Endothelial cell (in vitro differentiated cells): Measurements from ENCODE around the gene SLC51B. TPM values are rescaled to one million over a fixed set of nuclear protein-coding genes. Genes with fewer than 3 reads are reported as not detected.
"Not testable (repeated sequence)": the region's sequence is repeated elsewhere in the genome, so short reads cannot be mapped to it uniquely, and the experiment has no call there.

Experiments used
- DNase-seq: peaks from one replicate; pipeline ENCODE4 v3.0.0; 2021; ENCODE audit warnings: low spot score
- H3K27ac Mint-ChIP-seq: one replicate; pipeline ENCODE4 v1.8.0; 2021; ENCODE audit warnings: mixed read lengths, inconsistent platforms; ENCODE audit not compliant: unreplicated experiment
- H3K27me3 Mint-ChIP-seq: one replicate; pipeline ENCODE4 v1.8.0; 2021; ENCODE audit warnings: mild to moderate bottlenecking, moderate library complexity, mixed read lengths, inconsistent platforms; ENCODE audit not compliant: unreplicated experiment
- H3K36me3 Mint-ChIP-seq: one replicate; pipeline ENCODE4 v1.8.0; 2021; ENCODE audit warnings: mild to moderate bottlenecking, low read depth, mixed read lengths, inconsistent platforms; ENCODE audit not compliant: unreplicated experiment
- H3K4me1 Mint-ChIP-seq: one replicate; pipeline ENCODE4 v1.8.0; 2021; ENCODE audit warnings: mild to moderate bottlenecking, mixed read lengths, inconsistent platforms; ENCODE audit not compliant: unreplicated experiment
- H3K4me3 Mint-ChIP-seq: one replicate; pipeline ENCODE4 v1.8.0; 2021; ENCODE audit warnings: mild to moderate bottlenecking, mixed read lengths, inconsistent platforms; ENCODE audit not compliant: unreplicated experiment
- H3K9me3 Mint-ChIP-seq: one replicate; pipeline ENCODE4 v1.8.0; 2021; ENCODE audit warnings: mixed read lengths, inconsistent platforms; ENCODE audit not compliant: unreplicated experiment
- total RNA-seq: library from RNA; stranded (reverse); fragmentation: NEBNext Ultra II Directional; extraction: Animal tissue kit (Norgen Biotek cat#: 25700); gene quantifications from one replicate; pipeline ENCODE4 v1.2.1, GENCODE V29; 2021; ENCODE audit not compliant: unreplicated experiment
- TF ChIP-seq, protein P1 (sequence below): fragments of 200-600 bp; sonication (generic); IDR thresholded peaks from one replicate; pipeline ENCODE4 v1.5.0; 2021; ENCODE audit warnings: antibody characterized with exemption; ENCODE audit not compliant: unreplicated experiment

The SLC51B gene
- total RNA-seq, 1 donor from 2014 or later = not detected

DNA sequence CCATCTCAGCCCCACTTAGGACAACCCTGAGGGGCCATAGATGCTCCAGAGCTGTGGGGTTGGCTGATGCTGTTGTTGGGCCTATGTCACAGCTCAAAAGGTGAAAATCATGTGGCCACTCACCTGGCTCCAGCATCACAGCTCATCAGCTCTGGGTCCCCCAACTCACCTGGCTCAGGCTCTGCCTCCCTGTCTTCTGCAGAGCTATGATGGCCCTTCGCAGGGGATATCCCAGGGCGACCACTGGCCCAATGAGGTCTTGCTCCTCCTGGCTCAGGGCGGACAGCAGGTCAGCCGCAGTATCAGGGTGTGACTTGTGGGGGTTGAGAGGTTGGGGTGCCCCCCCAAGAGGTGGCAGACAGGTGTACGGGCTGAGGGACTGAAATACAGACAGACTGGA is 54.1 kb downstream of the SLC51B start:
- TF ChIP-seq, protein P1, sequence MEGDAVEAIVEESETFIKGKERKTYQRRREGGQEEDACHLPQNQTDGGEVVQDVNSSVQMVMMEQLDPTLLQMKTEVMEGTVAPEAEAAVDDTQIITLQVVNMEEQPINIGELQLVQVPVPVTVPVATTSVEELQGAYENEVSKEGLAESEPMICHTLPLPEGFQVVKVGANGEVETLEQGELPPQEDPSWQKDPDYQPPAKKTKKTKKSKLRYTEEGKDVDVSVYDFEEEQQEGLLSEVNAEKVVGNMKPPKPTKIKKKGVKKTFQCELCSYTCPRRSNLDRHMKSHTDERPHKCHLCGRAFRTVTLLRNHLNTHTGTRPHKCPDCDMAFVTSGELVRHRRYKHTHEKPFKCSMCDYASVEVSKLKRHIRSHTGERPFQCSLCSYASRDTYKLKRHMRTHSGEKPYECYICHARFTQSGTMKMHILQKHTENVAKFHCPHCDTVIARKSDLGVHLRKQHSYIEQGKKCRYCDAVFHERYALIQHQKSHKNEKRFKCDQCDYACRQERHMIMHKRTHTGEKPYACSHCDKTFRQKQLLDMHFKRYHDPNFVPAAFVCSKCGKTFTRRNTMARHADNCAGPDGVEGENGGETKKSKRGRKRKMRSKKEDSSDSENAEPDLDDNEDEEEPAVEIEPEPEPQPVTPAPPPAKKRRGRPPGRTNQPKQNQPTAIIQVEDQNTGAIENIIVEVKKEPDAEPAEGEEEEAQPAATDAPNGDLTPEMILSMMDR = no peak
- H3K27ac Mint-ChIP-seq = no peak overlapping the region
- peaks cover 8% of the 10 kb centered on the region for H3K4me1 Mint-ChIP-seq
- no peaks in the 10 kb centered on the region for H3K9me3 Mint-ChIP-seq
- H3K36me3 Mint-ChIP-seq = peaks cover 16% of the 10 kb centered on the region
- H3K4me3 Mint-ChIP-seq = no peak overlapping the region
- no peak for DNase-seq
- H3K27me3 Mint-ChIP-seq = peaks cover 4% of the 10 kb centered on the region

DNA sequence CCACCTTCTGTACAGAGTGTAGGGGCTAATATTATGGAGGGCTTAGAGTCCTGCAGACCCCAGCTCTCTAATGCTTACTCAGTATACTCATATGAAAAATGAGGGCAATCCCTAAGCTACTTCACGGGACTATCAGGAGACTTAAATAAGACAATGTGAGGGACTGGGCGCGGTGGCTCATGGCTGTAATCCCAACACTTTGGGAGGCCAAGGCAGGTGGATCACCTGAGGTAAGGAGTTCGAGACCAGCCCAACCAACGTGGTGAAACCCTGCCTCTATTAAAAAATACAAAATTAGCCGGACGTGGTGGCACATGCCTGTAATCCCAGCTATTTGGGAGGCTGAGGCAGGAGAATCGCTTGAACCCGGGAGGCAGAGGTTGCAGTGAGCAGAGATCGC is 54.6 kb downstream of the SLC51B start:
- not testable (repeated sequence) for H3K27ac Mint-ChIP-seq, H3K4me1 Mint-ChIP-seq, H3K9me3 Mint-ChIP-seq, DNase-seq, H3K4me3 Mint-ChIP-seq, H3K27me3 Mint-ChIP-seq
- H3K36me3 Mint-ChIP-seq = peaks cover 16% of the 10 kb centered on the region

DNA sequence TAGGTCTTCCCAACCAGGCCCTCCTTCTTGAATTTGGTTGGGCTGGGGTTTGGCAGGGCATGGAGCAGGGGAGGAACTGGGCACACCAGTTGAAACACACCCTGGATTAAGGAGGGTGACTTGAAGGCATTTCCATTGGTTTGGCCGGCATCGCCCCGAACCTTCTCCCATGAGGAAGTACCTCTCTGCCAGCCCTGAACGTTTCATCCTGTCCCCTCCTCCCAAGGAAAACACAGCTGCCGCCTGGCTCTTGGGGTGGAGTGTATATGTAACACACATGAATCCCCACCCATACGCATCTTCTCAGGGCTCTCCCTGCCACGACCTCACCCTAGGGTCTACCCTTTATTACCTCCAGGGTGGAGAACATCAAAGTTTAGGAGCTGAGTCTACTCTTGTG is 55.3 kb downstream of the SLC51B start:
- TF ChIP-seq, protein P1 = no peak
- H3K4me3 Mint-ChIP-seq = no peak overlapping the region
- no peak overlapping the region for H3K27ac Mint-ChIP-seq
- no peak for DNase-seq
- H3K4me1 Mint-ChIP-seq = peaks cover 8% of the 10 kb centered on the region
- peaks cover 4% of the 10 kb centered on the region for H3K27me3 Mint-ChIP-seq
- peaks cover 16% of the 10 kb centered on the region for H3K36me3 Mint-ChIP-seq
- no peaks in the 10 kb centered on the region for H3K9me3 Mint-ChIP-seq

DNA sequence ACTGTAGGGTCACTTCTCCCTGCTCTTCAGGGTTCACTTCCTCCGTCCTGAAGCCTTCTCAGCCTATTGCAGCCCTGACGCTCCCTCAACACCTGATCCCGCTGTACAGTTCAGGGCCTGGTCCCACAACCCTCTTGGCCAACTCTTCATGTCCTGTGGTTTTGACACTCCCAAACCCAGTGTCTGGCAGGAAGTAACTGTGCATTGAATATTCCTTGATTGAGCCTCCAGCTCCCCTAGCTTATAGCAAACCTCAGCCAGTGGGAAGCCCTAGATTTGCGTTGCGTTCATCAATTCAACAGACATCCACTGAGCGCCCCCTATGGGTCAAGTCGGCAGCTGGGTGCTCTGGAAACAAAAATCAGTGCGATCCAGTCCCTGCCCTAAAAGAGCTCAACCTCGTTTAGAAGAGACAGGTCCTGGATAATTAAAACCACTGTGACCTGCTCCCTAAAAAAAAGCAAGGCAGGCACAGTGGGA is 56.3 kb downstream of the SLC51B start:
- DNase-seq = peak; percentile 88
- Mint-ChIP-seq H3K4me1 (peaks cover 13% of the 10 kb centered on the region), H3K27ac (no peak overlapping the region)

DNA sequence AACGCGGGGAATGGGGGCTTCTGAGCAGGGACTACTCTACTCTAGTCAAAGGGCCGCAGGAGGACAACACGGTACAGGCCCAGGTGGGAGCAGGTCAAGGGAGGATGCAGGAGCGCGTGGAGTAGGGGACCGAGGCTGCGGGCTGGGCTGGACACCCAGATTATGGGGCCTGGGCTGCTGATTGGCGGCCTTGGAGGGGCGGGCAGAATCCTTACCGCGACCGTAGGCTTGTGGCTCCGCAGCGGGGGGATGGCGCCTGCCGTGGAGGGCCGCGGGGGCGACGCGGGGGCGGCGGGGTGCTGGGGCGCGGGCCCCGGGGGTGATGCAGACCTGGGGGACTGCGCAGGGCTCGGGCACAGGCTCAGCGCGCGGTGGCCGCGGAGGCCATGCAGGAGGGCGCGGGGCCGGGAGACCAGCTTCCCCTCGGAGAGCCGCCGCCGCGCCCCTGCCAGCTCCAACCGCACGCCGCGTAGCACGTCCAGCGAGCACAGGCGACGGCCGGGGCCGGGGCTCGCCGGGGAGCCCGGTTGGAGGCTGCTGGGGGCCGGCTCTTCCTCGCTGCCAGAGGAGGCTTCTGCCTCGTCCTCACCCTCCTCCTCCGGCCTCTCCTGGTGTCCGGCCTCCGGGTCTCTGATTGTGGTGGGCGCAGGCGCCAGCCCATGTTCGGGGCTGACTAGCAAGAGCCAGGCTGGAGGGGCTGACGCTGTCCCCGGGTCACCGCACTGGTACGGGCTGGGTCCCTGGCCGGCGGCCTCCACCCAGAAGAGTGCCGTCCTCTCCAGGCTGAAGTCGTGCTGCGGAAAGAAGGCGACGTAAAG is 56.9 kb downstream of the SLC51B start:
- Mint-ChIP-seq H3K4me1 (peaks cover 13% of the 10 kb centered on the region), H3K27me3 (peaks cover 4% of the 10 kb centered on the region), H3K4me3 (peak overlapping the region; percentile 80), H3K27ac (no peak overlapping the region), H3K9me3 (no peaks in the 10 kb centered on the region), H3K36me3 (peaks cover 16% of the 10 kb centered on the region)
- DNase-seq = peak; percentile 56
- TF ChIP-seq, protein P1 = no peak

More for the DNA sequence above, 56.3 kb downstream of the SLC51B start:
- TF ChIP-seq, protein P1 = peak; percentile 84
- H3K27me3 Mint-ChIP-seq = peaks cover 4% of the 10 kb centered on the region
- peak overlapping the region; percentile 80 for H3K4me3 Mint-ChIP-seq
- no peaks in the 10 kb centered on the region for H3K9me3 Mint-ChIP-seq
- H3K36me3 Mint-ChIP-seq = peaks cover 16% of the 10 kb centered on the region
